HG02884 (cell line): ENCODE data around the gene SYT1.

ENCODE experiments used
- ATAC-seq: cut with Tn5 transposase; IDR thresholded peaks from one replicate; pipeline ENCODE4 v1.9.1; 2021; ENCODE audit warnings: mild to moderate bottlenecking, moderate library complexity; ENCODE audit not compliant: unreplicated experiment

Gene SYT1

DNA sequence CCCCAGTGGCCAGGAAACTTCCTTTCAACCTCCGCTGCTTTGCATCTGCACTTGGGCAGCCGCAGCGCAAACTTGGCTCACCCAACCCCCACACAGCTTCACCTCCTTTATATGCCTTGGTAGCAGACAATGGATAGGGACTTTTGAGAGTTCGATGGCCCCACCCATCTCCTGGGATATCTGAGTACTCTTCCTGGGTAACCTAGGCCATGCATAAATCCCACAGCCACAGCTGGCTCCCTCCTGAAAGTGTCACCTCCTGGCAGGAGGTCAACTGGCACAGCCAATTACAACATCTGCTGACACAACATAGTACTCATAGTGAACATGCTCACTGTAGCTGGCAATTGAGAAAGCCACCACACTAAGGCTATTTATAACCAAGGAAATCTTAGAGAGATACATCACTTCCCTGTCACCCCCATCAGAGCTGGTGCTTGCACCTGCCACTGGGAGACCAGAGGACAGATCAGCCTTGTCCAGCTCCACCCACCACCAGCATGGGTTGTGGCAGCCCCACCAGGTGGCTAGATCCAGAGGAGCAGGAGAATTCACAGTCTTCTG, 410.0 kb downstream of the SYT1 start:
- no peak for ATAC-seq

DNA sequence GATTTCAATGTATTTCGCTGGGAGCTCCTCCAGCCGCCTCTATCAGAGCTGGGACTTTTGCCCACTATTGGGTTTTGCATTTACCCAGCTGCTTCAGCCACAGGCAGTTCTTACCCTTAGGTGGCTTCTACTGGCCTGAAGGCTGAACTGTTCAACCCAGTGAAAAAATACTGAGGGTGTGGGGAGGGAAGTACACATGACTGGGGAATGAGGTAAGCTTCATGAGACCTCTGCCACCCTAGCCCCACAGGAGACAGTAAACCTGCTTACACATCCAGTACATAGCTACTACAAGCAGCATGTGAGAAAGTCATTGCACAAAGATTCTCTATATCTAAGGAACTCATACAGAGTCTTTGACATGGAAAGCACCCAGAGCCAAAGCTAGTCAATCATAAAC, 411.1 kb downstream of the SYT1 start:
- ATAC-seq = no peak

DNA sequence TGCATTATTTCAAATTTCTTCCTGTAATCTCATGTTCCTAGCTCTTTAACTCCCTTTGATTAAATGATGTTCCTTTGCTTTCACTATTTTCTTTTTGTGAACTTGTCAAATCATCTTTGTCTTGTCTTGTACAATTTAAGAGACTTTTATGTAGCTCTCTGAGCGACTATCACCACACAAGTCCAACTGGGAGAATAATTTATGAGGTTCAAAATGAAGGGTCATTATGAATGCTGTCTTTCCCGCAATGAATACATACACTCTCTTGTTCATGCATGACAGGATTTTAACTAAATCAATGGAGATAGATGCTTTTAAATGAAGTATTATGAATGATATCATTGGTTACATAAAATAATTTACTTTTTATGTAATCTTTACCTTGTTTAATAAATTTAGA, 418.8 kb downstream of the SYT1 start:
- no peak for ATAC-seq

DNA sequence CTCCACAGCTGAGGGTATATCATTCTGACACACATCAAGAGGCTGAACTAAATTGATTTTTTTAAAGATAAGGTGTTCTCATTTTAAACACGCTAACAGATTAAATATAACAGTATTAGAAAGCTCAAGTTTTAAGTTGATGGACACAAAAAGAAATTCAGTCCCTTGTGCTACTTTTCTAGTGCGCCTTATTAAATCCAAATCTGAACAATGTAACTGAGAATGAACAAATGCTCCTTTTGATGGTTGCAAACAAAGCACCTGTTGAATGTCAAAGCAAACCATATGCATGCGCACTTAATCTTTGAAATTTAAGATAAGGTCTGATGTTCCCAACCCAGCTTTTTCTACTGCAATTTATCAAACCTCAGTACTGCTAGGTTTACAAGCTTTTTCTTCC, 424.3 kb downstream of the SYT1 start:
- no peak for ATAC-seq

DNA sequence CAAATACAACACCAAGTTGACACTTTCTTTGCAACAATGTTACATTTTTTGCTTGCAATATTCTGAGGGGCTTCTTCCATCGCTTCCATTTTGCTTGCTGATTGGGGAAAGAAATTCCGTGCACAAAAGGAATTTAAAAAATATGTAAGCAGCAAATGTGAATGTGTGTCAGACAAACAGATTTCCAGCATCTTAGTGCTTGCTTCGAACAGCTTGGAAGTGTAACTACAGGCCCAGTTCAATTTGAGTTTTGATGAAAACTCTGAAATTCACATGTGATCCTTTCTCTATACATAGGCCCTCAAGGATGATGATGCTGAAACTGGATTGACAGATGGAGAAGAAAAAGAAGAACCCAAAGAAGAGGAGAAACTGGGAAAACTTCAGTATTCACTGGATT, 427.1 kb downstream of the SYT1 start:
- ATAC-seq = no peak

DNA sequence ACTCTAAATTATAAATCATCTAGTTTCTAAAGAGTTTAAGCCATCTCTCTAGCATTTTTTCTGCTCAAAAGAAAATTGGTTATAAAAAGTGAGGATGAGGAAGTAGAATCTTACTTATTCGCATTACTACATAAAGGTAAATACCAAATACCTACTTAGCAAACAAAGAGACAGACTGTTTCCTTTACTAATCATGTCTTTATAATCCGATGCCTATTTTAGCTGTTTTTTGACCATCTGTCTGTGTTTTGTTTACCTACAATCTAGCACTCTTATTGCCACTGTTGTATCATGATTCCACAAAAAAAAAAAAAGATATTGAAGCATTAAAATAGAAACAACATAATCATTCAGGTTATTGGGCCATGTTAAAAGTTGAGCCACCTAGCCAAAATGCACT, 430.0 kb downstream of the SYT1 start:
- ATAC-seq = no peak

DNA sequence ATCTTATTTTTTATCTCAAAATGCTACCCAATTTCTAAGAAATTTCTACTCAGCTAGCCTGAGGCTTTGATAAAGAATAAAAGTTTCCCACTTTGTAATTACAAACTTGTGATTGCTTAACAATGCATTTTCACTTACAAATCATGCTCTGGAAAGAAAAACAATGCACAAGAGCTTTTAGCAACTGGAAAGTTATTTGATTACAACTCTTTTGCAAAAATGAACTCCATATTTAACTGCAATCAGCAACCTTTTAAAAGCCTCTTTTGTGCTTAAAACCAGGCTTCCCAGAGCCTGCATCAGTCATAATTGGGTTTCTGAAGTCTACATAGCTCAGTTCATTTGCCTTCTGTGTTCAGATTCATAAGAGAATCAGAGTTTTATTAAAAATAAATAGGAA, 431.0 kb downstream of the SYT1 start:
- ATAC-seq = no peak

DNA sequence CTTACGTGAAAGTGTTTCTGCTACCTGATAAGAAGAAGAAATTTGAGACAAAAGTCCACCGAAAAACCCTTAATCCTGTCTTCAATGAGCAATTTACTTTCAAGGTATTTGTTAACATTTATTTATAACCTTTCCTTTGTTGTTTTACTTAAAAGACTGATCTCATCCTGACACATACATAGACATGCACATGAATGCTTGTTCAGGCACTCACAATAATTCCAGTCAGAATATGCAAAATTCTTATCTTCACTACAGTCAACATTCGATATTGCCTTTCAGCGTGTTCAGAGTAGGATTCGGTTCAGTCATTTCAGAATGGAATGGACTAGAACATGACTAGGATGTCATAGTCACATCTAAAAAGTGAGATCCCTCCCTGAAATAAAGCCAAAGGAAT, 431.6 kb downstream of the SYT1 start:
- no peak for ATAC-seq

DNA sequence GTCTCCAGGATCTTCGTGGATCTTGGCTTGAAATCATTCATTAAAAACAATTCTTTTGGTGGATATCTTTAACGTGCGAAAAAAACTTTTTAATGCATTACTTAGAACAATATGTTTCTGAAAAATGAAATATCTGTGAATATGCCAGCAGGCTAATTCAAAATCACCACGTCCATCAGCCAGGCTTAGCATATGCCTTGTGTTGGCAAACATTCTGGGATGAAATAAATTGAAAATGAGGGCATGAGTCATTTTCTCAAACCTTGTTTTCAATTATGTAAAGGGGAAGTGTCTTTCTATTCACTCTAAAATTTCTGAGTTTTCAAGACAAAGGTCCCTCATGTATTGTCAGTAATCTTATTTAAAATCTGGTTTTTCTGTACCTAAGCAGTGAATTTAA, 432.3 kb downstream of the SYT1 start:
- no peak for ATAC-seq

DNA sequence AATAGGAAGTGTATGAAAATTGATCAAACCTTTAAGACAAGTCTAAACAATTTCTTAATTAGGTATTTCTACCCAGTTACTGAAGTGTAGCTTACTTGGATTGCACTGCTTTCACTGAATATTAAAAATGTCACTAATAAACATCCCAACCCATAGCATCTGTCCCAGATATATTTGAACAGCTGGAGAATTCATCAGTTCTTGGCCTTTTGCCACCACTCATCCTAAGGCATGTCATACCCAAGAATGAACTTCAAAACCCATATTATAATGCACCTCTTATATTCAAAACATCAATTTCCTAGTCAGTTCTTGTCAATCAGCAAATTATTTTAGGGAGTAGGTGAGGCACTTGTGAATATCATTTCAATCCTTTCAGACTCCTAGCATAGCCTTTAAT, 433.9 kb downstream of the SYT1 start:
- ATAC-seq = no peak

DNA sequence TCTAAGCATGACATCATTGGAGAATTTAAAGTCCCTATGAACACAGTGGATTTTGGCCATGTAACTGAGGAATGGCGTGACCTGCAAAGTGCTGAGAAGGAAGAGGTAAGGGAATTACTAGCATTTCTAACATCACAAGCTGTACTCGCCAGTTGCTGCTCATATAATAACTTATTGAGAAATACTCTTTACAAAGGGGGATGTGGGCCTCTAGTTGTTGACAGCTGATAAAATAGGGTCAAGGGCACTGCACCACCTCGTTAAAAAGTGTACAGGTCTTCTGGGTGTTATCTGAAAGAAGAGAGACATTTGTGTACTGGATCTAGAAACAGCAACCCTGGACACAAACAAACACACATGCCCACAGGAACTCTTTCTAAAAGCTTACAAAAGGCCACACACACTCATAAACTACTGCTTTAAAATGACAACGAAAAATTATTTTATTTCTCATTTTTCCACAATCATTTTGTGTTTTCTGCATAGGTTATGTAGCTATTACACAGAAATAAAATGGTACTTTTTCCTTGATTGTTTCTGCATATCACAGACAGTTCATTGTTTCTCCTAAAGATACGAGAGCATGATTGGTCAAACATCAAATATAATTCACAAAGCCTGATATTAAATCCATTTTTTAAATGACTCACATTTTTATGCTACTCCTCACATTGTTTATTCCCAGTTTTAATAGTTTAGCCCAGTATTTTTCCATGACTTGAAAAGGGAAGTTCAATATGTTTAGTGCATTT, 435.0 kb downstream of the SYT1 start:
- no peak for ATAC-seq

DNA sequence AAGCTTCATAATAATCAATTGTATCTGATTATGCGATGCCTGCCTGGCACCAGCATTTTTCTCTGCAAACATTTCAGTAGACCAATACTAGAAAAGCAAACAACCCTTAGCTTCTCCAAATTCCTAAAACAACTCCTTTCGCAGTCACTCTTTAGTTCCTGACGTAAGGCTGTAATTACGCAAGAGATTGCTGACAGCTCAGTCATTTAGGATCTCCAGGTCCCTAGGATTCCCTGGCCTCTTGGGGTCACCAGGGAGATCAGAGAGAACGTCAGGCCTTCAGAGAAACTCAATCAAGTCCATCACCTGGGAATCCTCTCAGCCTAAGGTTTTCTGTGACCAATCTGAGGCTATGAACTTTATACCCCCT, 435.6 kb downstream of the SYT1 start:
- no peak for ATAC-seq

DNA sequence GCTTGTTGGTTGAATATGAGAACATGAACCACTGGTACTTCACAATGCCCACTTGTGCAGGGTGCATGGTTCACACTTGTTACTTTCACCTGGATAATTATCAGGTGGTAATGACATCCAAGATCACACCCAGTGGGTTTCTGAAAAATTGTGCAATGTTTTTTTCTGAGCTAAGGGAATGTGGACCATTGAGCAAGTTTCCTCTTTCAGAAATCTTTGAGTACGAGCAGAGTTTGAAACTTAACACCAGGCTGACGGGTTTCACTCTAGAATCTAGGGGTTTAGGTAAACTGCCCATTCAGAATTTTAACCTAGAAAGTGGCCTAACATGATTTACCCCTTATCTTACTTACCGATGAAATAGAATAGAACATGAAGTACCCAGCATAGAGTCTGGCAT, 436.6 kb downstream of the SYT1 start:
- ATAC-seq = no peak

DNA sequence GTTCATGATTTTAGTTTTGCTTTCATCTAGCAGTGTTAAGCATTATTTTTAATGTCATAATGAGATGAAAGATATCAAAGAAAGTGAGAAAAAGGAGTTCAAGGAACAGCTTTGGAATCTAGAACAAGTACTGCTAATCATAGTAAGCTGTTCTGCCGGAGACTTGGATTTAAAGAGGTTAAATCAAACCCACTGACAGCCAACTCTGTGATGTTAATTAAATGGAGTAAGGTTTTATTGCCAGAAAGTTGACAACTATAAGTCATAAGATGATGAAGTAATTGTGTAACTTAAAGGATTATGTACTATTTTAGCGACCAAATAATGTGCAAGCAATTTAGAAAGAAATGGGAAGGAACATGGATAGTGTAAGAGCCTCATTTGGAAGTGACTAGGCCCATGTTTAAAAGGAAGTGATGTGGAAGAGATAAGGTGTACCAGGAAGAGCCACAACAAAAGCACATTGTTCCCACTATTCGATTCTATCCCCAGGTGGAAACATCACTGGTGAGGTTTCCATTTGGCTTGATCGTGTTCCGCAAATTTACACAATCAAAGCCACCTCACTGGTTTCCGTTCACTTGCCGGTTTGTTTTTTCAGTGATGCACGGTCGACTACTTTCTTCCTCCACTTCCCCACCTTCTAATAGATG, 437.7 kb downstream of the SYT1 start:
- no peak for ATAC-seq

DNA sequence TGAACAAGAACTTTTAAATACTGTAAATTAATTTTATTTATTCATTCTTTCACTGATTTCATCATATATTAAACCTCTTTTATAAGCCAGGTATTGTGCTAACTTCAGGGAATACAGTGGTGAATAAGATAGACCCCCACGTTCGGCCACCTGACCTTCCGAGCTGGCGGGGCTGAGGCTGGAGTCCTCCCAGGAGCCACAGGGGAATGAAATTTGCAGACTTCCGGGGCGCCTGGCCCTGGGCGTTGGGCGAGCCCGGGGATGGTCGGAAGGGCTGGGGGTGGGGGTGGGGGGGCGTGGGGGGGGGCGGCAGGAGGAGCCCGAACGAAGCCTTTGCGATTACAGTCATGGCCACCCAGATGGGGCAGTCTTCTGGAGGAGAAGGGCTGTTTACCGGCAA, 442.8 kb downstream of the SYT1 start:
- ATAC-seq = no peak

DNA sequence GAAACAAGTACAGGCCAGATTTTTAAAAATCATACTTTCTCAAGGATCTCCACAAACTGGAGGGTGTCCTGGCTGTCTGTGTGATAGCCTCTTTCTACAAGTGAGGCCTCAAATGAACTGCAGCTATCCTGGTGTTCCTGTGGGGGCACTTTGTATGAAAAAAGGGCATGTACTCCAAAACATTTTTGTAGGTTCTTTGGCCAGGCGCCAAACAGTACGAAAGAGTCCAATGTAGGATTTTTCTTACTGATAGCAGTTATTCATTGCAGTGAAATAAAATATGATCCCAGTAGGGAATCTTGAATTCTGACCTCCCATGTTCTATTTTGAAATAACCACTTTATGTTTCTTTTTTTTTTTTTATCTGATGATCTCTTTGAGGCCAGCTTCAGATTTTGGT, 444.5 kb downstream of the SYT1 start:
- ATAC-seq = no peak

DNA sequence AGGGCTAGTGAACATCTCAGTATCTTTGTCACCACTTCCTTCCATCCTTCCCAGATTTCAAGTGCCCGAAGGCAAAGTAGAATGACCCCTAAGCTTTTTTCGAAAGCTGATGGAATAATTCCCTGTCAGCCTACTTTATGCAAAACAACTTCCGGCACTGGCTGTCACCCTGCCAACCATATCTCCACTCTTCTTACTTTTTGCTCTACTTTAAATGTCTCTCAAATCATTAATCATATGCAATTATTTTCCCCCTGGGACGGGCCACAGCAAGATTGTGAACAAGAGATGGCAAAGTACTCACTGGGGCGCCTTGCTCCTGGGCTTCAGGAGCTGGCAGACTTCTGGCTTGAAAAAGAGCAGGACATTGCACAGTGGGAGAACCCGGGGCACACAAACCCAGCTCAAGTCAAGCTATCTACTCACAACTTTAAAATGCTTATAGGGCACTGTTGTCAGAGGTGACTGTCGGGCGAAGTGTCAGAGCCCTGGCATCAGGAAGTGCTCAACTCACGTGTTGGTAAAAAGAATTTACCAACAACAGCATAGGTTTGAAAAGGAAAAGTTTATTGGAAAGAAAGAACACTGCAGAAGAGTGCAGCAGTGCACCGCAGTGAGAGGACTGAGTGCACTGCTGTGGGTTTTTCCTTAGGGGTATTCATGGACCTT, 452.7 kb downstream of the SYT1 start:
- ATAC-seq = no peak

DNA sequence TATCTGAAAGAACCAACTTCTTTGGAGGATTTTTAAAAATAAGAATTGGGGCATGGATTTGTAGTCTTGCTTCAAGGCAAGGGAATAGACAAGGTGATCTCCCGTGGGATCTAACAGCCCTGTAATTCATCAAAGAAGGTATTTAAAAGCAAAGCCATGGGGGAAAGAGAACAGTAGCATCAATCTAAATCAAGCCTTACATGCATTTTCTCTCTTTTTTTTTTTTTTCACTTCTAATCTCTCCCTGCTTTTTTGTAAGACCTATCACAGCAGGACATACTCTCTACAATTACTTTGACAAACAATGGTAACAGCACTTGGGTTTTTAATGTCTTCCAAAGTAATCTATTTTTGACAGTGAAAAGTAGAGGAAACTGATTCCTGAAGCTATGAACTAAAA, 458.3 kb downstream of the SYT1 start:
- no peak for ATAC-seq

DNA sequence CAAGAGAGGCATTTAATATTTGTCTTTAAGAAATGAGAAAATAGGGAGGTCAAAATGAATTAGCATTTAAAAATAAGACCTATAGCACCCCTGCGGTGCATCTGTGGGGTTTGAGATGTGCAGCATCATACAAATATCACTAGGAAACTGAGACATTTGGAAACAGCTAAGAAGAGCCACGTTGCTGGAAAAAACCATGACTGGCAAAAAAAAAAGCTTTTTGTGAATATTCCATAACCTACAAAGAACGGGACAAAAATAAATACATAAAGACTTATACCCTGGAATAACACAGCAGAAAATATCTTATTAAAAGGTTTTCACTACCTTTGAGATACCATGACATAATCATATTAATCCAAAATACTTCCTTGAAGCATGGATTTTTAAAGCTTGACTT, 460.0 kb downstream of the SYT1 start:
- ATAC-seq = no peak

DNA sequence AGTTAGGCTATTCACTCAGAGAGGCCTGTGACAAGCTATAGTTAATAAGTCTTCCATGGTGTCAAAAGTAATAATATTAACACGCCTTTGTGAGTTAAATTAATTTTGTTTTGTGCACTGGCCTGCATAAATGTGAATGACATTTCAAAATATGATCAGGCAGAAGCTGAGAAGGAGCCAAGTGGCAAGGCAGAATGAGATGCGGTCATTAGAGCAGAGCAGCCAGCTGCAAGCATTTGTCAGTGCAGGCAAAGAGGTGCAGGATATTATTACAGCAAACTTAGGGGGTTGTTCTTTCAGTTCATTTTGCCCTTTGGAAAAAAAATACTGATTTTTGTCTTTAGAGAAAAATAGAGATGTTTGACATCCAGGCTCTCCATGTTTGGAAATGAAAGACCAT, 461.6 kb downstream of the SYT1 start:
- ATAC-seq = no peak

DNA sequence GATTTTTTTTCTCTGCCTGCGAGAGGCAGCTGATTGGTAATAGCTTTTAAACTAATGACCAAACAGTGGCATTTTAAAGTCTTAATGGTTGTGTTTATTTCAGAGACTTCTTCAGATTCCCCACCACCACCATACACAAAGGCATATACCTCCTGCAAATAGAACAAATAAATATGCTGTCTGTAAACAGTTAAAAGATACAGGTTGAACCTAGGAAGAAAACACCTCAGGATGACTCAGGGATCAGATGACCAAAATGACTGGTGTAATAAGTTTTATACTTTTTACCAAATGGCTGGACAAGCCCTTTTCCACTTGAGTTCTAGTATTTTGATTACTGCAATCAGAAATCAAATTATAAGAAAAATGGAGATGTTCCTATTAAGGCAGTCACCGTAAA, 462.1 kb downstream of the SYT1 start:
- ATAC-seq = no peak

DNA sequence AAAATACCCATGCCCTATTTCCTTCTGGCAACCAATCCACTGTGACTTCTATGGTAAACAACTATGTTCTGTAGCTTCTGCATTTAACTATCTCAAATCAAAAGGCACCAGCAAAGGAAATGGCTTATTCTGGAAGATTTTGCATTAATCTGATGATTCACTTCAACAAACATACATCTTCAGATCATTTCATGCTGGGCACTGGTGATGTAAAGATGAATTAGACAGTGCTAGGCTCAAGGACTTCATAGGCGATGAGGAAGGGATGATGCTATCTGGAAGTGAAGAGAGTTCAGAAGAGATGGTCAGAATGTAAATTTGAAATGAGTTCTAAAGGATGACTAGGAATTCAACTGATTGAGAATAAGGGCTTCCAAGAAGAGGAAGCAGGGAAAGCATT, 462.9 kb downstream of the SYT1 start:
- ATAC-seq = no peak
